ENCODE results near the gene ITSN2.

- TF ChIP-seq CTCF (IDR thresholded peaks at IDR 0.05) (no peak), POLR2A (IDR thresholded peaks at IDR 0.05) (no peak)
Measured at GRCh38 chr2:24176326-24176725, 184.0 kb downstream of the ITSN2 start.

Measured in right lobe of liver (tissue), 4 donors.